GM12892 (cell line): ENCODE measurements around the gene DLX5.

Experiments
- POLR2A ChIP-seq: IDR thresholded peaks from 2 replicates; pipeline ENCODE4 v1.6.1; 2011; ENCODE audit warnings: low read depth, low read length, control low read depth
- POLR2AphosphoS5 ChIP-seq: IDR thresholded peaks from 2 replicates; pipeline ENCODE4 v1.6.1; 2011; ENCODE audit warnings: low read depth, low read length, control low read depth
- TAF1 ChIP-seq: IDR thresholded peaks from 2 replicates; pipeline ENCODE4 v1.6.1; 2011; ENCODE audit warnings: low read depth, mild to moderate bottlenecking, control low read depth, low read length, borderline replicate concordance

GRCh38 chr7:96989859-96990317 lies 34.7 kb downstream of the DLX5 start:
- TF ChIP-seq TAF1 = no peak
- TF ChIP-seq POLR2AphosphoS5 = no peak
- no peak for TF ChIP-seq POLR2A
